GM12873 (cell line): ENCODE measurements around the gene RPL12.

Experiments used
- CTCF ChIP-seq: IDR thresholded peaks from 2 replicates; pipeline ENCODE4 v1.5.1; 2012; ENCODE audit warnings: low read depth, mild to moderate bottlenecking, moderate library complexity, low read length, control low read depth; ENCODE audit not compliant: insufficient read depth; ENCODE audit errors: missing control alignments

Gene RPL12

GRCh38 chr9:127494304-127494702, 43.1 kb upstream of the RPL12 start:
- no peak for TF ChIP-seq CTCF

- TF ChIP-seq CTCF: no peak
Measured at GRCh38 chr9:127493592-127494303, 42.5 kb upstream of the RPL12 start.

GRCh38 chr9:127492616-127493015, 41.4 kb upstream of the RPL12 start:
- TF ChIP-seq CTCF: no peak

- TF ChIP-seq CTCF: no peak
Measured at GRCh38 chr9:127491516-127491915, 40.3 kb upstream of the RPL12 start.

GRCh38 chr9:127490535-127491230, 39.5 kb upstream of the RPL12 start:
- TF ChIP-seq CTCF: no peak

GRCh38 chr9:127489471-127490115, 38.4 kb upstream of the RPL12 start:
- TF ChIP-seq CTCF: no peak

- no peak for TF ChIP-seq CTCF
Measured at GRCh38 chr9:127488946-127489345, 37.7 kb upstream of the RPL12 start.
